ENCODE data around the gene HOXD10. TPM values are rescaled to one million over a fixed set of nuclear protein-coding genes. Genes with fewer than 3 reads are reported as not detected.

The HOXD10 gene
- total and polyA plus RNA-seq, 2 experiments from 2014 or later, result not detected

- no peak overlapping the region for H3K27ac Mint-ChIP-seq
- H3K4me3 Mint-ChIP-seq, result peak overlapping the region; percentile 51
- Histone ChIP-seq H3K4me3 (peak overlapping the region; percentile 46), H4K20me1 (replicated peaks; ENCODE audit: insufficient read depth) (peaks cover 43% of the 10 kb centered on the region), H3K4me2 (peak overlapping the region; percentile 73), H3F3A (replicated peaks; ENCODE audit: low read depth) (peaks cover 34% of the 10 kb centered on the region), H3K79me2 (replicated peaks; ENCODE audit: insufficient read depth) (no peaks in the 10 kb centered on the region), H3K9me2 (ENCODE audit: insufficient read depth) (no peaks in the 10 kb centered on the region), H3K4me1 (ENCODE audit: insufficient read depth) (peaks cover 49% of the 10 kb centered on the region), H3K36me3 (ENCODE audit: insufficient read depth) (no peaks in the 10 kb centered on the region; the same call in 1 of the 2 replicates), H3K27me3 (ENCODE audit: insufficient read depth) (peaks cover 99% of the 10 kb centered on the region), H3K27ac (ENCODE audit: low read depth) (no peak overlapping the region), H2AFZ (no peak overlapping the region; the same call in 1 of the 2 replicates)
- peak; percentile 23 for ATAC-seq
- H3K27me3 Mint-ChIP-seq (ENCODE audit: insufficient read depth, low read depth, poor library complexity), result peaks cover 94% of the 10 kb centered on the region
- H3K36me3 Mint-ChIP-seq (ENCODE audit: low read depth), result no peaks in the 10 kb centered on the region; the same call in 2 of the 3 replicates
- peaks cover 33% of the 10 kb centered on the region for H3K4me1 Mint-ChIP-seq
- DNase-seq (ENCODE audit: low spot score), result peak; percentile 54
- peaks cover 5% of the 10 kb centered on the region; the same call in 2 of the 3 replicates for H3K9me3 Mint-ChIP-seq
- TF ChIP-seq EZH2phosphoT487 (IDR thresholded peaks at IDR 0.05; ENCODE audit: unreplicated experiment) (peak; percentile 60), POLR2AphosphoS5 (IDR thresholded peaks at IDR 0.05; ENCODE audit: low read depth) (no peak), EZH2 (IDR thresholded peaks at IDR 0.05; ENCODE audit: low read depth, unreplicated experiment) (peak; percentile 61), JUNB (IDR thresholded peaks at IDR 0.05; ENCODE audit: unreplicated experiment) (no peak)
Observed at GRCh38 chr2:176105078-176105729, 11.4 kb upstream of the HOXD10 start.

- Mint-ChIP-seq H3K4me3 (peak overlapping the region; percentile 51), H3K27me3 (ENCODE audit: insufficient read depth, low read depth, poor library complexity) (peaks cover 94% of the 10 kb centered on the region), H3K4me1 (peaks cover 33% of the 10 kb centered on the region), H3K27ac (no peak overlapping the region), H3K36me3 (ENCODE audit: low read depth) (no peaks in the 10 kb centered on the region; the same call in 2 of the 3 replicates), H3K9me3 (peaks cover 5% of the 10 kb centered on the region; the same call in 2 of the 3 replicates)
- DNase-seq (ENCODE audit: low spot score), result peak; percentile 20
- Histone ChIP-seq H3F3A (replicated peaks; ENCODE audit: low read depth) (peaks cover 35% of the 10 kb centered on the region), H4K20me1 (replicated peaks; ENCODE audit: insufficient read depth) (peaks cover 49% of the 10 kb centered on the region), H3K4me2 (peak overlapping the region; percentile 78), H3K27ac (ENCODE audit: low read depth) (no peak overlapping the region), H3K4me1 (ENCODE audit: insufficient read depth) (peaks cover 46% of the 10 kb centered on the region), H2AFZ (no peak overlapping the region), H3K79me2 (replicated peaks; ENCODE audit: insufficient read depth) (no peaks in the 10 kb centered on the region), H3K9me2 (ENCODE audit: insufficient read depth) (no peaks in the 10 kb centered on the region), H3K27me3 (ENCODE audit: insufficient read depth) (peaks cover 99% of the 10 kb centered on the region), H3K4me3 (peak overlapping the region; percentile 48; the same call in 1 of the 2 replicates), H3K36me3 (ENCODE audit: insufficient read depth) (no peaks in the 10 kb centered on the region; the same call in 1 of the 2 replicates)
- ATAC-seq, result peak; percentile 3
- TF ChIP-seq ETS1 (IDR thresholded peaks at IDR 0.05), result no peak
- no peak for TF ChIP-seq CREB1 (CRISPR knock-in tag; IDR thresholded peaks at IDR 0.05; ENCODE audit: low read depth)
- TF ChIP-seq EZH2 (IDR thresholded peaks at IDR 0.05; ENCODE audit: low read depth, unreplicated experiment), result peak; percentile 94
- TF ChIP-seq NANOG (IDR thresholded peaks at IDR 0.05; ENCODE audit: borderline replicate concordance), result no peak
- no peak for TF ChIP-seq EZH2phosphoT487 (IDR thresholded peaks at IDR 0.05; ENCODE audit: unreplicated experiment)
- TF ChIP-seq REST (IDR thresholded peaks at IDR 0.05; ENCODE audit: unreplicated experiment), result no peak
Observed at GRCh38 chr2:176105730-176106580, 10.6 kb upstream of the HOXD10 start.

All from GM23338 (cell line).